ENCODE measurements around the gene ZNF354B.
A peak's percentile ranks its signal among the peaks of the same experiment; 100 is the strongest.

ZNF354B gene

DNA sequence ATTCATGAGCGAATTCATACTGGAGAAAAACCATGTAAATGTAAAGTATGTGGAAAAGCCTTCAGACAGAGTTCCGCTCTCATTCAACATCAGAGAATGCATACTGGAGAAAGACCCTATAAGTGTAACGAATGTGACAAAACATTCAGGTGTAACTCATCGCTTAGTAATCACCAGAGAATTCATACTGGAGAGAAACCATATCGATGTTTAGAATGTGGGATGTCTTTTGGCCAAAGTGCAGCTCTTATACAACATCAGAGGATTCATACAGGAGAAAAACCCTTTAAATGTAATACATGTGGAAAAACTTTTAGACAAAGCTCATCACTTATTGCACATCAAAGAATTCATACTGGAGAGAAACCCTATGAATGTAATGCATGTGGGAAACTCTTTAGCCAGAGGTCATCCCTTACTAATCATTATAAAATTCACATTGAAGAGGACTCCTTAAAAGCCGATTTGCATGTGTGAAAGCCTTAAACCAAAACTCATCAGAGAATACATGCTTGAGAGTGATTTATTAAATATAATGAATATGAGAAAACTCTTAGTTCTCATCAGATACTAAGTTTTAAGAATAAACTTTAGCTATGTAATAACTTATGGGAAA, 24.2 kb downstream of the ZNF354B start:
- DNase-seq, result no peak

DNA sequence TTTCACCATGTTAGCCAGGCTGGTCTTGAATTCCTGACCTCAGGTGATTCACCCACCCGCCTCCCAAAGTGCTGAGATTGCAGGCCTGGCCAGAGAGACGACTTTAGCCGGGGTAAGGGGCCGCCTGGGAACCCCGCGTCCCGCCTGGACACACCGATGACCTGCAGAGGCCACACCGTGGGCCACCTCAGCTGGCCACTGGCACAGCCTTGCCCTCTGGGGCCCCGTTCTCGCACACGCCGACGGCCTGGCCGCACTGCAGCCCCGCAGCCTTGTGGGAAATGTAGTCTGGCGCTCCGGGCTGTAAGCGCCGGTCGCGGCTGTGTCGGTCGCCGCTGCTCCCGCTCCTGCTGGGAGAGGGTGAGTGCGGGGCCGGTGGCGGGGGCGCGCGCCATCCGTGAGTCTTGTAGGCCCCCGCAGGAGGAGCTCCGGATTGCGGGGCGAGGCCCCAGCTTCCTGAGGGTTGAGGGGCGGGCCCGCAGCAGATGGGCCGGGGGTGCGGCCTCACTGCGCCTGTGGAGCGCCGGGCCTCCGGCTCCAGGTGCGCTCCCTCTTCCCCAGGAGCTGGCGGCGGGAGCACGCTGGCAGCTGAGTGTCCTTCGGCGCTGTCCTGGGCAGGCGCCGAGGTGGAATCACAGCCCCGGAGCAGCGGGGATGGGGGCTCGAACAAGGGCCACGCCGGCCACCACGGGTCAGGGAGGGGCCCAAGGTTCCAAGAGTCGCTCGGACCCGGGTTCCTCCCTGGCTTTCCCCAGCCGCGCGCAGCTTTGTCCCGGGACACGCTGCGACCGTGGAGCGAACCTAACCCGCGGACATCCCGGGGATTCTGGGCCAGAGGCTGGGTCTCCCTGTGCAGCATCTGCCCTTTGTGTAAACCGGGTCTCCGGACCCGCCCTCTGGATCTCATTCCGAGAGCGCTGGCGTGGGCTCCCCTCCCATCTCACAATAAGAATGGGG, 36.1 kb downstream of the ZNF354B start, which contains the start of gene ZFP2:
Gene ZFP2, plus strand, starts transcription at position 299 of the 957 bp plus-strand sequence. CDS start 35,401 bp downstream, outside the sequence.
- peak; percentile 80 for DNase-seq

DNA sequence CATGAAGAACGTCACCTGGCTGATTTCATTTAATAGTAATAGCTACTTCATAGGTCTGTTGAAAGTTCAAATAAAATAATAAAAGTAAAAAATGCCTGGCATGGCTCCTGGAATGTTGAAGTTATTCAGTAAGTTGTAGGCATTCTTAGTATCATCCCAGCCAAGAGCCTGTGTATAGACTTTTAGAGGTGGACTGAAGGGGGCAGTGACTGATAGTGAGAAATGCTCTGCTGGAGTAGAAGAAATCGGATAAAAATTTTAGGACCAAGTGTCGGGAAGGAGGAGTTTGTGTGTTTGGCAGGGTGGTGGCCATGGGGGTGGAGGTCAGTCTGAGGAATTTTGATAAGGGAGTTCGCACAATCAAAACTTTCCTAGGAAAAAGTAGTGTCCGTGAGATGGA, 39.5 kb downstream of the ZNF354B start:
- DNase-seq, result no peak

GRCh38 chr5:178902849-178903248, 43.1 kb downstream of the ZNF354B start:
- DNase-seq, result no peak

DNA sequence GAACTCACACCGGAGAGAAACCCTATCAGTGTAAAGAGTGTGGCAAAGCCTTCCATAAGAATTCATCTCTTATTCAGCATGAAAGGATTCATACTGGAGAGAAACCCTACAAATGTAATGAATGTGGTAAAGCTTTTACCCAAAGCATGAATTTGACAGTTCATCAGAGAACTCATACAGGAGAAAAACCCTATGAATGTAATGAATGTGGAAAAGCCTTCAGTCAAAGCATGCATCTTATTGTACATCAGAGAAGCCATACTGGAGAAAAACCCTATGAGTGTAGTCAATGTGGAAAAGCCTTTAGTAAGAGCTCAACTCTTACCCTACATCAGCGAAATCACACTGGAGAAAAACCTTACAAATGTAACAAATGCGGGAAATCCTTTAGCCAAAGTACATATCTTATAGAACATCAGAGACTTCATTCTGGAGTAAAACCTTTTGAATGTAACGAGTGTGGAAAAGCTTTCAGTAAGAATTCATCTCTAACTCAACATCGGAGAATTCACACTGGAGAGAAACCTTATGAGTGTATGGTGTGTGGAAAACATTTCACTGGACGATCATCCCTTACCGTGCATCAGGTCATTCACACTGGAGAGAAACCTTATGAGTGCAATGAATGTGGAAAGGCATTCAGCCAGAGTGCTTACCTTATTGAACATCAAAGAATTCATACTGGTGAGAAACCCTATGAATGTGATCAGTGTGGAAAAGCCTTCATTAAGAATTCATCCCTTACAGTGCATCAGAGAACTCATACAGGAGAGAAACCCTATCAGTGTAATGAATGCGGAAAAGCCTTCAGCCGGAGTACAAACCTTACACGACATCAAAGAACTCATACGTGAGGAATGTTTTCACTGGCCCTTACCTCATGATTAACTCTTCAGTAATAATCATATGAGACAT, 72.3 kb downstream of the ZNF354B start:
- DNase-seq, result no peak

All from right forelimb (tissue), 1 donor.